H9 (cell line): ENCODE measurements around the gene GAS2L2. TPM values are rescaled to one million over a fixed set of nuclear protein-coding genes. Genes with fewer than 3 reads are reported as not detected.

ENCODE experiments used
- DNase-seq: peaks from one replicate; pipeline ENCODE4 v3.0.0-alpha.2; 2017
- H2AFZ ChIP-seq: one replicate; pipeline ENCODE4 v1.6.1; 2013; ENCODE audit warnings: mild to moderate bottlenecking, low read length, control low read depth, moderate library complexity
- H2AK5ac ChIP-seq: 2 replicates; pipeline ENCODE4 v1.6.1; 2013; ENCODE audit warnings: low read length, control low read depth, mixed read lengths; ENCODE audit not compliant: insufficient read length
- H2BK120ac ChIP-seq: one replicate; pipeline ENCODE4 v1.6.1; 2013; ENCODE audit warnings: low read depth, mild to moderate bottlenecking, low read length, control low read depth, inconsistent platforms; ENCODE audit not compliant: poor library complexity, severe bottlenecking
- H2BK12ac ChIP-seq: 2 replicates; pipeline ENCODE4 v1.6.1; 2013; ENCODE audit warnings: low read length, control low read depth, mixed read lengths, low read depth; ENCODE audit not compliant: insufficient read length
- H2BK15ac ChIP-seq: 2 replicates; pipeline ENCODE4 v1.6.1; 2013; ENCODE audit warnings: low read depth, low read length, control low read depth
- H2BK20ac ChIP-seq: one replicate; pipeline ENCODE4 v1.6.1; 2013; ENCODE audit warnings: low read depth, mild to moderate bottlenecking, low read length, control low read depth, inconsistent platforms; ENCODE audit not compliant: poor library complexity, severe bottlenecking
- H2BK5ac ChIP-seq: 2 replicates; pipeline ENCODE4 v1.6.1; 2013; ENCODE audit warnings: low read length, control low read depth, mixed read lengths; ENCODE audit not compliant: insufficient read length
- H3K14ac ChIP-seq: 2 replicates; pipeline ENCODE4 v1.6.1; 2013; ENCODE audit warnings: low read length, control low read depth; ENCODE audit not compliant: insufficient read depth
- H3K18ac ChIP-seq: 2 replicates; pipeline ENCODE4 v1.6.1; 2013; ENCODE audit warnings: low read depth, mild to moderate bottlenecking, mixed read lengths, low read length, control low read depth; ENCODE audit not compliant: insufficient read length
- H3K23ac ChIP-seq: 2 replicates; pipeline ENCODE4 v1.6.1; 2013; ENCODE audit warnings: low read length, control low read depth, mixed read lengths, low read depth; ENCODE audit not compliant: insufficient read length
- H3K23me2 ChIP-seq: 2 replicates; pipeline ENCODE4 v1.6.1; 2013; ENCODE audit warnings: low read depth, mild to moderate bottlenecking, mixed read lengths, low read length, control low read depth; ENCODE audit not compliant: insufficient read length, poor library complexity, severe bottlenecking
- H3K27ac ChIP-seq: 2 replicates; pipeline ENCODE4 v1.5.1; 2013; ENCODE audit warnings: low read length, control low read depth, mixed read lengths, low read depth; ENCODE audit not compliant: insufficient read length
- H3K27me3 ChIP-seq: 2 replicates; pipeline ENCODE4 v1.6.1; 2013; ENCODE audit warnings: low read length, control low read depth, inconsistent platforms; ENCODE audit not compliant: insufficient read depth
- H3K4ac ChIP-seq: 2 replicates; pipeline ENCODE4 v1.6.1; 2013; ENCODE audit warnings: low read depth, mild to moderate bottlenecking, control low read depth, inconsistent platforms, low read length, moderate library complexity
- H3K4me1 ChIP-seq: 2 replicates; pipeline ENCODE4 v1.6.1; 2013; ENCODE audit warnings: low read length, control low read depth, inconsistent platforms; ENCODE audit not compliant: insufficient read depth
- H3K4me2 ChIP-seq: 2 replicates; pipeline ENCODE4 v1.6.1; 2013; ENCODE audit warnings: low read length, control low read depth, mixed read lengths; ENCODE audit not compliant: insufficient read length, insufficient read depth
- H3K56ac ChIP-seq: 2 replicates; pipeline ENCODE4 v1.6.1; 2013; ENCODE audit warnings: low read depth, mild to moderate bottlenecking, mixed read lengths, low read length, control low read depth; ENCODE audit not compliant: insufficient read length
- H3K79me1 ChIP-seq: 2 replicates; pipeline ENCODE4 v1.6.1; 2013; ENCODE audit warnings: low read depth, mild to moderate bottlenecking, moderate library complexity, low read length, control low read depth, inconsistent platforms; ENCODE audit not compliant: insufficient read depth, poor library complexity, severe bottlenecking
- H3K79me2 ChIP-seq: 2 replicates; pipeline ENCODE4 v1.6.1; 2013; ENCODE audit warnings: low read length, control low read depth, inconsistent platforms; ENCODE audit not compliant: insufficient read depth
- H3K9ac ChIP-seq: 2 replicates; pipeline ENCODE4 v1.6.1; 2013; ENCODE audit warnings: low read length, control low read depth, mixed read lengths; ENCODE audit not compliant: insufficient read length; ENCODE audit errors: extremely low read depth
- H3K9me3 ChIP-seq: one replicate; pipeline ENCODE4 v1.6.1; 2013; ENCODE audit warnings: low read depth, low read length, inconsistent platforms; ENCODE audit not compliant: control insufficient read depth
- H3T11ph ChIP-seq: one replicate; pipeline ENCODE4 v1.6.1; 2013; ENCODE audit warnings: mild to moderate bottlenecking, low read length, control low read depth, inconsistent platforms
- H4K20me1 ChIP-seq: one replicate; pipeline ENCODE4 v1.6.1; 2013; ENCODE audit not compliant: control insufficient read depth, insufficient read length, insufficient read depth
- H4K5ac ChIP-seq: 2 replicates; pipeline ENCODE4 v1.6.1; 2013; ENCODE audit warnings: low read depth, mild to moderate bottlenecking, mixed read lengths, low read length, control low read depth; ENCODE audit not compliant: insufficient read length
- H4K8ac ChIP-seq: replicated peaks from 2 replicates; pipeline ENCODE4 v1.6.1; 2013; ENCODE audit warnings: low read length, control low read depth, mixed read lengths, low read depth; ENCODE audit not compliant: insufficient read length
- H4K91ac ChIP-seq: 2 replicates; pipeline ENCODE4 v1.6.1; 2013; ENCODE audit warnings: low read depth, mild to moderate bottlenecking, moderate library complexity, mixed read lengths, low read length, control low read depth; ENCODE audit not compliant: insufficient read length
- H3K27ac Mint-ChIP-seq, 3 experiments: 2 replicates in 2 of 3; 3 replicates in 1 of 3; pipeline ENCODE4 v1.8.0; 2020 to 2021; ENCODE audit warnings: mixed read lengths in 3 of 3, mild to moderate bottlenecking in 1 of 3, moderate library complexity in 1 of 3
- H3K27me3 Mint-ChIP-seq: 2 replicates; pipeline ENCODE4 v1.8.0; 2021; ENCODE audit warnings: low read depth, mild to moderate bottlenecking, moderate library complexity, mixed read lengths
- H3K36me3 Mint-ChIP-seq, 3 experiments: 2 replicates in 2 of 3; 3 replicates in 1 of 3; pipeline ENCODE4 v1.8.0; 2020 to 2021; ENCODE audit warnings: low read depth in 3 of 3, mixed read lengths in 3 of 3; ENCODE audit not compliant: insufficient read depth in 1 of 3
- H3K4me1 Mint-ChIP-seq, 2 experiments: 2 replicates each; pipeline ENCODE4 v1.8.0; 2020; ENCODE audit warnings: mixed read lengths in 2 of 2
- H3K4me3 Mint-ChIP-seq, 2 experiments: 2 replicates in 1 of 2; 3 replicates in 1 of 2; pipeline ENCODE4 v1.8.0; 2020 to 2021; ENCODE audit warnings: mild to moderate bottlenecking in 2 of 2, mixed read lengths in 2 of 2, moderate library complexity in 1 of 2
- H3K9me3 Mint-ChIP-seq, 2 experiments: 2 replicates in 1 of 2; 3 replicates in 1 of 2; pipeline ENCODE4 v1.8.0; 2020; ENCODE audit warnings: mild to moderate bottlenecking in 2 of 2, mixed read lengths in 2 of 2, moderate library complexity in 1 of 2
- WGBS: extraction: QIAGEN DNeasy Blood & Tissue Kit; methylation state at CpG from one replicate; pipeline ENCODE4 v1.1.7; 2013; ENCODE audit warnings: missing lambda C conversion rate, low lambda C conversion rate, mixed read lengths; ENCODE audit not compliant: insufficient read length; ENCODE audit errors: extremely low coverage; 5-methylcytosine and 5-hydroxymethylcytosine counted together
- total RNA-seq: library from RNA; stranded (reverse); gene quantifications from 2 replicates; pipeline ENCODE4 v1.2.1, GENCODE V29; 2021
- TF ChIP-seq, protein P1 (sequence below): fragments of 200-600 bp; sonication (generic); conservative IDR thresholded peaks from 3 replicates; pipeline ENCODE4 v1.8.0; 2021; ENCODE audit warnings: antibody characterized with exemption, mild to moderate bottlenecking

The GAS2L2 gene
- total RNA-seq, 1 experiment from 2014 or later: not detected

- Mint-ChIP-seq H3K36me3 (no peaks in the 10 kb centered on the region; a peak in 1 of 7 replicates), H3K27ac (no peak overlapping the region), H3K4me3 (no peak overlapping the region), H3K27me3 (peaks cover 46% of the 10 kb centered on the region), H3K9me3 (no peaks in the 10 kb centered on the region), H3K4me1 (peaks cover 23 to 27% of the 10 kb centered on the region in 2 experiments)
- no peak overlapping the region for H3K27ac ChIP-seq
- H2AK5ac ChIP-seq: no peak overlapping the region
- H3K18ac ChIP-seq: no peak overlapping the region
- H3K79me2 ChIP-seq: no peaks in the 10 kb centered on the region
- H3K14ac ChIP-seq: no peak overlapping the region
- H3K9me3 ChIP-seq: no peaks in the 10 kb centered on the region
- TF ChIP-seq, protein P1, sequence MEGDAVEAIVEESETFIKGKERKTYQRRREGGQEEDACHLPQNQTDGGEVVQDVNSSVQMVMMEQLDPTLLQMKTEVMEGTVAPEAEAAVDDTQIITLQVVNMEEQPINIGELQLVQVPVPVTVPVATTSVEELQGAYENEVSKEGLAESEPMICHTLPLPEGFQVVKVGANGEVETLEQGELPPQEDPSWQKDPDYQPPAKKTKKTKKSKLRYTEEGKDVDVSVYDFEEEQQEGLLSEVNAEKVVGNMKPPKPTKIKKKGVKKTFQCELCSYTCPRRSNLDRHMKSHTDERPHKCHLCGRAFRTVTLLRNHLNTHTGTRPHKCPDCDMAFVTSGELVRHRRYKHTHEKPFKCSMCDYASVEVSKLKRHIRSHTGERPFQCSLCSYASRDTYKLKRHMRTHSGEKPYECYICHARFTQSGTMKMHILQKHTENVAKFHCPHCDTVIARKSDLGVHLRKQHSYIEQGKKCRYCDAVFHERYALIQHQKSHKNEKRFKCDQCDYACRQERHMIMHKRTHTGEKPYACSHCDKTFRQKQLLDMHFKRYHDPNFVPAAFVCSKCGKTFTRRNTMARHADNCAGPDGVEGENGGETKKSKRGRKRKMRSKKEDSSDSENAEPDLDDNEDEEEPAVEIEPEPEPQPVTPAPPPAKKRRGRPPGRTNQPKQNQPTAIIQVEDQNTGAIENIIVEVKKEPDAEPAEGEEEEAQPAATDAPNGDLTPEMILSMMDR: no peak
- H4K5ac ChIP-seq: no peak overlapping the region
- no peaks in the 10 kb centered on the region; the same call in 1 of the 2 replicates for H3K4me1 ChIP-seq
- H3K56ac ChIP-seq: no peak overlapping the region
- no peak overlapping the region for H3K23ac ChIP-seq
- DNase-seq: no peak
- no peak overlapping the region for H2BK20ac ChIP-seq
- no peak overlapping the region for H2AFZ ChIP-seq
- no peak overlapping the region for H4K8ac ChIP-seq
- no peaks in the 10 kb centered on the region for H3K79me1 ChIP-seq
- H2BK15ac ChIP-seq: no peak overlapping the region
- H2BK5ac ChIP-seq: no peak overlapping the region
- H4K20me1 ChIP-seq: no peaks in the 10 kb centered on the region
- H3T11ph ChIP-seq: no peak overlapping the region
- H3K23me2 ChIP-seq: peaks cover 6% of the 10 kb centered on the region
- H4K91ac ChIP-seq: no peak overlapping the region
- peaks cover 1% of the 10 kb centered on the region; the same call in 1 of the 2 replicates for H3K27me3 ChIP-seq
- H3K9ac ChIP-seq: no peak overlapping the region
- H2BK12ac ChIP-seq: no peak overlapping the region
- H2BK120ac ChIP-seq: no peak overlapping the region
- H3K4me2 ChIP-seq: no peak overlapping the region
- no CpG with 5 or more reads among the region's 7 CpGs for WGBS
- no peak overlapping the region for H3K4ac ChIP-seq
These were observed 18.6 kb downstream of the GAS2L2 start for GRCh38 chr17:35734396-35734795.
